ENCODE measurements around the gene HSPA5. TPM values are rescaled to one million over a fixed set of nuclear protein-coding genes. Genes with fewer than 3 reads are reported as not detected.

The HSPA5 gene
- total and polyA plus RNA-seq, 10 of the 15 experiments (the other 5 are each of a cell fraction or from before 2014, with no cell fraction given) = 39.8 to 517 (median 105) TPM

- WGBS (ENCODE audit: insufficient coverage, insufficient replicate concordance, low lambda C conversion rate, missing lambda C conversion rate) = 96% methylated on average over 1 of the region's 1 CpG
- Histone ChIP-seq H2AFZ (ENCODE audit: control insufficient read depth, low read depth, low read length) (no peak overlapping the region), H3K4me3 (no peak overlapping the region), H3K36me3 (ENCODE audit: control insufficient read depth in 2 of 2, insufficient read depth in 2 of 2, low read length in 1 of 2) (peaks cover 0 to 1% of the 10 kb centered on the region in 2 experiments; a peak in 3 of 4 replicates), H3K79me2 (ENCODE audit: control insufficient read depth, insufficient read depth, low read length) (peaks cover 10% of the 10 kb centered on the region), H3K4me1 (ENCODE audit: control insufficient read depth, insufficient read depth, low read length) (peaks cover 3% of the 10 kb centered on the region), H4K20me1 (ENCODE audit: control insufficient read depth, insufficient read depth) (no peaks in the 10 kb centered on the region), H3K27ac (ENCODE audit: control insufficient read depth, insufficient read depth) (no peak overlapping the region), H3K9ac (ENCODE audit: control insufficient read depth, insufficient read depth, low read length) (no peak overlapping the region), H3K4me2 (ENCODE audit: control insufficient read depth, insufficient read depth) (no peak overlapping the region), H3K9me3 (replicated peaks; ENCODE audit: control insufficient read depth, insufficient read depth, low read length) (no peaks in the 10 kb centered on the region), H3K27me3 (replicated peaks in 1 of 2; ENCODE audit: control insufficient read depth in 2 of 2, insufficient read depth in 2 of 2, low read length in 1 of 2) (no peaks in the 10 kb centered on the region)
- SMC1A ChIA-PET (ENCODE audit: uncharacterized antibody, unreplicated experiment) = interaction anchor here (0.6 to 1.2 kb wide), 3 partner anchors 35 to 1566 kb away, joined by 3 read pairs; no protein-coding TSS in a partner anchor
- CTCF ChIA-PET = interaction anchor here (0.6 kb wide), 1 partner anchor 130 kb away, joined by 3 read pairs; no protein-coding TSS in a partner anchor
- FAIRE-seq (no peak), DNase-seq (ENCODE audit: low read depth, low spot score) (no peak), ATAC-seq (no peak)
- TF ChIP-seq LARP7 (IDR thresholded peaks at IDR 0.05) = no peak
- TF ChIP-seq BRCA1 (IDR thresholded peaks at IDR 0.05; ENCODE audit: low read depth, low read length) = no peak
- no peak for TF ChIP-seq ZNF622 (IDR thresholded peaks at IDR 0.05)
- TF ChIP-seq STAT1 (conservative IDR thresholded peaks at IDR 0.05) = no peak
- no peak for TF ChIP-seq TCF7 (IDR thresholded peaks at IDR 0.05; ENCODE audit: borderline replicate concordance)
- TF ChIP-seq ZNF384 (IDR thresholded peaks at IDR 0.05; ENCODE audit: borderline replicate concordance, low read depth, low read length) = no peak
- no peak for TF ChIP-seq HDGF (IDR thresholded peaks at IDR 0.05)
- TF ChIP-seq ZBTB4 (CRISPR knock-in tag; IDR thresholded peaks at IDR 0.05) = no peak
- no peak for TF ChIP-seq ZZZ3 (IDR thresholded peaks at IDR 0.05; ENCODE audit: control insufficient read depth, insufficient read length, low read depth)
- no peak for TF ChIP-seq ATF2 (IDR thresholded peaks at IDR 0.05; ENCODE audit: low read length)
- no peak for TF ChIP-seq GABPA (IDR thresholded peaks at IDR 0.05; ENCODE audit: low read depth)
- no peak for TF ChIP-seq BCL3 (IDR thresholded peaks at IDR 0.05; ENCODE audit: borderline replicate concordance, insufficient read depth, low read depth, low read length, poor library complexity, severe bottlenecking)
- POLR2A ChIA-PET = no interaction called here
- in situ Hi-C loops (cut with MboI) (no loop called here), intact Hi-C loops (cut with micrococcal nuclease; ENCODE audit: unreplicated experiment) (loop anchor here (5.0 kb wide), 1 partner anchor 59 kb away; the partner anchor contains the start of gene GAPVD1)
- RAD21 ChIA-PET (ENCODE audit: unreplicated experiment) = no interaction called here
- BruUV-seq (replicated peaks) = TSS peak; percentile 32
Measured at GRCh38 chr9:125202846-125203618, 38.1 kb downstream of the HSPA5 start.
